MM.1S (cell line): ENCODE measurements around the gene OSBPL10.

ENCODE experiments used
- DNase-seq: peaks from one replicate; pipeline ENCODE4 v3.0.0-alpha.2; 2015
- H2AFZ ChIP-seq: fragments of 300-600 bp; sonication (generic); 2 replicates; pipeline ENCODE4 v1.6.0; 2016; ENCODE audit warnings: antibody characterized with exemption, low read length
- H3F3A ChIP-seq: fragments of 300-600 bp; sonication (generic); 2 replicates; pipeline ENCODE4 v1.6.1; 2016; ENCODE audit warnings: mild to moderate bottlenecking, antibody characterized with exemption, low read length, moderate library complexity, mixed read lengths; ENCODE audit not compliant: insufficient read depth
- H3K27ac ChIP-seq: fragments of 300-600 bp; sonication (generic); 2 replicates; pipeline ENCODE4 v1.5.1; 2016; ENCODE audit warnings: mild to moderate bottlenecking, low read length
- H3K27me3 ChIP-seq: fragments of 300-600 bp; sonication (generic); replicated peaks from 2 replicates; pipeline ENCODE4 v1.6.0; 2016; ENCODE audit warnings: low read length; ENCODE audit not compliant: insufficient read depth
- H3K36me3 ChIP-seq: fragments of 300-600 bp; sonication (generic); replicated peaks from 2 replicates; pipeline ENCODE4 v1.6.1; 2016; ENCODE audit warnings: mild to moderate bottlenecking, low read length, mixed read lengths; ENCODE audit not compliant: insufficient read depth
- H3K4me1 ChIP-seq: fragments of 300-600 bp; sonication (generic); 2 replicates; pipeline ENCODE4 v1.6.1; 2016; ENCODE audit warnings: low read length, mixed read lengths
- H3K4me2 ChIP-seq: fragments of 300-600 bp; sonication (generic); 2 replicates; pipeline ENCODE4 v1.6.0; 2016; ENCODE audit warnings: low read depth, low read length
- H3K4me3 ChIP-seq: fragments of 300-600 bp; sonication (generic); 2 replicates; pipeline ENCODE4 v1.5.1; 2016; ENCODE audit warnings: low read length, mixed read lengths
- H3K79me2 ChIP-seq: fragments of 300-600 bp; sonication (generic); 2 replicates; pipeline ENCODE4 v1.6.1; 2016; ENCODE audit warnings: mixed run types, low read length, mixed read lengths
- H3K9ac ChIP-seq: fragments of 300-600 bp; sonication (generic); 2 replicates; pipeline ENCODE4 v1.6.1; 2016; ENCODE audit warnings: low read length, mixed read lengths
- H3K9me2 ChIP-seq: fragments of 300-600 bp; sonication (generic); replicated peaks from 2 replicates; pipeline ENCODE4 v1.6.1; 2016; ENCODE audit warnings: mild to moderate bottlenecking, low read length, mixed read lengths; ENCODE audit not compliant: insufficient read depth
- H3K9me3 ChIP-seq: fragments of 300-600 bp; sonication (generic); replicated peaks from 2 replicates; pipeline ENCODE4 v1.6.1; 2016; ENCODE audit warnings: mild to moderate bottlenecking, low read length, mixed read lengths; ENCODE audit not compliant: insufficient read depth
- H4K20me1 ChIP-seq: fragments of 300-600 bp; sonication (generic); 2 replicates; pipeline ENCODE4 v1.6.1; 2016; ENCODE audit warnings: mild to moderate bottlenecking, low read length, moderate library complexity, mixed read lengths; ENCODE audit not compliant: insufficient read depth
- CTCF ChIP-seq: fragments of 300-600 bp; sonication (generic); IDR thresholded peaks from 2 replicates; pipeline ENCODE4 v1.5.1; 2016; ENCODE audit warnings: antibody characterized with exemption, low read length, mixed read lengths
- EZH2 ChIP-seq: fragments of 300-600 bp; sonication (generic); optimal IDR thresholded peaks from 2 replicates; pipeline ENCODE3; 2017; ENCODE audit warnings: low read depth, mild to moderate bottlenecking, antibody characterized with exemption, low read length, mixed read lengths
- EZH2phosphoT487 ChIP-seq: fragments of 300-600 bp; sonication (generic); IDR thresholded peaks from 2 replicates; pipeline ENCODE4 v1.6.1; 2018; ENCODE audit warnings: antibody characterized with exemption, low read length

The OSBPL10 gene

DNA sequence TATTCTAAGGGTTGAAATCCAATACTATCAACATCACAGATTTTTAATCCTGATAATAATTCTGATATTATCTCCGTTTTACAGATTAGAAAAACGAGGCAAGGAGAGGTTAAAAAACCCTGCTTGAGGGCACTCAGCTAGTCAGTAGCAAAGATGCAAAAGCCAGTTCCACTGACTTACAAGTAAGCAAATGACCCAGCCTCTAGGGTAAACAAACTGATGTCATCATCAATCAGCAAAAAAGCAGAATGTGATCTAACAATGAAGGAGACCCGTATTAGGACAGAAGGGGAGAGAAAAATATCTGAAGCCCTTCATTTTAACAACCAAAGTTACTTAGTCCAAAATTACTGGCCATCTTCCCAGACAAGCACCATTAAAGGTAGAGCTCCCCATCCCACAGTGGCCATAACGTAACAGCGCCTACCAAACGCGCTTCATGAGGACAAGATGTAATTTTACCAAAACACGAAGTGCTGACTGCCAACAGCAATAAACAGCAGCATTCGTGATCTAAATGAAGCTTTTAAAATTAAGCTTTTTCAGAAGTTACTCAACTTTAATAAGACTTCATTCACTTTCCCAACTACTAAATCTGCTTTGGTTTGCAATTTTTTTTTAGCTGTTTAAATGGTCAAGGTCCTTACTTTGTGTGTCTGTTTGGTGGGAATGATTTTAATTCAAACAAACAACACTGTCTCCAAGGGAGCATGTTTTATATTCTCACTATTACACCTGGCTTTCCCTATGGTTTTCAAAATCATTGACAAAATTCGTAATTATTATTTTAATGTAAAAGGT lies 176.6 kb downstream of the OSBPL10 start:
- Histone ChIP-seq H3K9ac (no peak overlapping the region), H3K9me3 (no peaks in the 10 kb centered on the region), H3K27ac (no peak overlapping the region), H3K4me3 (no peak overlapping the region), H3K27me3 (no peaks in the 10 kb centered on the region), H3K9me2 (no peaks in the 10 kb centered on the region), H4K20me1 (no peaks in the 10 kb centered on the region), H3K79me2 (no peaks in the 10 kb centered on the region), H3K4me1 (no peaks in the 10 kb centered on the region), H3K4me2 (no peak overlapping the region), H3F3A (no peaks in the 10 kb centered on the region), H3K36me3 (no peaks in the 10 kb centered on the region), H2AFZ (no peak overlapping the region)
- TF ChIP-seq EZH2 (no peak), CTCF (no peak), EZH2phosphoT487 (no peak)
- no peak for DNase-seq

DNA sequence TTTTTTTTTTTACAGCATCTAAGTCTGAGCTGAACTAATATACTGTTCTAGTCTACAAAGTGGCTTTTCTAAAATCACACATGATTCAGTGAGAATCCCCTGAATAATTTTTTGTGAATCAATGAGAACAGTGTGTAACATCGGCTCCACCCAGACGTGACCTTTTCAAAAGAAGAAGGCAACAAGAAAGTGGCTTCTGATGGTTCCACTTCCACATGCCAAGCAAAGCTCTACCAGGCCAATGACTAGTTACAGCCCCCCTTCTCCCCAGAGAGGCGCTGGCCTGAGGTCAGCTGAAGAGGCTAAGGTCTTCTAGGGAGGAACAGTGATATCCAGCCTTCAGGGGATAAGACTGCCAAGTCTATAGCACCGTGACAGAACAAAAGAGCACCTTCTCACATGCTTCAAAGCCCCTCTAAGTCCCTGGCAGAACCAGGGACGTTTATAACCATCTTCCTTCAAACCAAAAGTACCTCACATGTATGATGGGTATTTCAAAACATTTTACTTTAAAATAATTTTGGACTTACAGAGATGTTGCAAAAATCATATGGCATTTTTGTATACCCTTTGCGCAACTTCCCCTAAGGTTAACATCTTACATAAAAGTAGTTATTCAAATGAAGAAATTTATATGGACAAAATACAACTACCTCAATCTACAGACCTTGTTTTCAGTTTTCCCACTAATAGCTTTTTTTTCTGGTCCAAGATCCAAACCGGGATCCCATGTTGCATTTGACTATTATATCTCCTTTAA lies 177.9 kb downstream of the OSBPL10 start:
- Histone ChIP-seq H3F3A (no peaks in the 10 kb centered on the region), H3K9ac (no peak overlapping the region), H3K27me3 (no peaks in the 10 kb centered on the region), H3K9me3 (no peaks in the 10 kb centered on the region), H3K4me1 (no peaks in the 10 kb centered on the region), H3K9me2 (no peaks in the 10 kb centered on the region), H3K36me3 (no peaks in the 10 kb centered on the region), H3K4me3 (no peak overlapping the region), H3K79me2 (no peaks in the 10 kb centered on the region), H3K27ac (no peak overlapping the region), H4K20me1 (no peaks in the 10 kb centered on the region), H3K4me2 (no peak overlapping the region), H2AFZ (no peak overlapping the region)
- no peak for TF ChIP-seq EZH2phosphoT487
- no peak for TF ChIP-seq EZH2
- TF ChIP-seq CTCF: no peak
- no peak for DNase-seq

DNA sequence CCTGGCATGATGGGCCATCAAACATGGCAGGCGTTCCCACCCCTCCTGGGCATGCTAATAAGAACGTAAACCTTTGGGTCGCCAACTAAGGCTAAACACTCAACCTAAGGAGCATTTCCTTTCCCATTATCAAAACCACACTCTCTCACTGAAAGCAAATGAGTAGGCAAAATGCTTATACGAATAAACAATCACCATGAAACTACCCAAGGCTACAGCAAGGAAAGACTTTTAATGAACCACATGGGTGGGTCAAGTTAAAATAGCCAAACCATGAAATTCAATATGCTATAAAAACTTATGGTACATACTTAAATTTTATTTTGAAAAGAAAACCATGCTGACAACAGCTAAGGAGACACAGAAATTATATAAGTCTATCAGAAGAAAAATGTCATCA lies 180.6 kb downstream of the OSBPL10 start:
- TF ChIP-seq EZH2 (no peak), CTCF (no peak), EZH2phosphoT487 (no peak)
- H3K36me3 ChIP-seq: no peaks in the 10 kb centered on the region

More for the DNA sequence above, 180.6 kb downstream of the OSBPL10 start:
- no peak for DNase-seq
- no peaks in the 10 kb centered on the region for H3F3A ChIP-seq
- H3K27me3 ChIP-seq: no peaks in the 10 kb centered on the region
- no peaks in the 10 kb centered on the region for H4K20me1 ChIP-seq
- H3K9me2 ChIP-seq: no peaks in the 10 kb centered on the region
- no peaks in the 10 kb centered on the region for H3K79me2 ChIP-seq
- H2AFZ ChIP-seq: no peak overlapping the region
- no peak overlapping the region for H3K4me3 ChIP-seq
- no peak overlapping the region for H3K27ac ChIP-seq
- H3K9me3 ChIP-seq: no peaks in the 10 kb centered on the region
- H3K4me1 ChIP-seq: no peaks in the 10 kb centered on the region
- H3K4me2 ChIP-seq: no peak overlapping the region
- H3K9ac ChIP-seq: no peak overlapping the region
